SU-DHL-6 (cell line): ENCODE measurements around the gene VASN.

Experiments
- EZH2phosphoT487 ChIP-seq: fragments of 200-600 bp; sonication (generic), shearing (Covaris generic); conservative IDR thresholded peaks from 2 replicates; pipeline ENCODE4 v1.6.1; 2018; ENCODE audit warnings: mild to moderate bottlenecking, antibody characterized with exemption, low read length, moderate library complexity, mixed read lengths
- TF ChIP-seq, protein P1 (sequence below): fragments of 200-600 bp; sonication (generic); IDR thresholded peaks from one replicate; pipeline ENCODE4 v1.5.1; 2017; ENCODE audit warnings: antibody characterized with exemption, mild to moderate bottlenecking, low read length, moderate library complexity; ENCODE audit not compliant: insufficient read depth, poor library complexity, severe bottlenecking

DNA sequence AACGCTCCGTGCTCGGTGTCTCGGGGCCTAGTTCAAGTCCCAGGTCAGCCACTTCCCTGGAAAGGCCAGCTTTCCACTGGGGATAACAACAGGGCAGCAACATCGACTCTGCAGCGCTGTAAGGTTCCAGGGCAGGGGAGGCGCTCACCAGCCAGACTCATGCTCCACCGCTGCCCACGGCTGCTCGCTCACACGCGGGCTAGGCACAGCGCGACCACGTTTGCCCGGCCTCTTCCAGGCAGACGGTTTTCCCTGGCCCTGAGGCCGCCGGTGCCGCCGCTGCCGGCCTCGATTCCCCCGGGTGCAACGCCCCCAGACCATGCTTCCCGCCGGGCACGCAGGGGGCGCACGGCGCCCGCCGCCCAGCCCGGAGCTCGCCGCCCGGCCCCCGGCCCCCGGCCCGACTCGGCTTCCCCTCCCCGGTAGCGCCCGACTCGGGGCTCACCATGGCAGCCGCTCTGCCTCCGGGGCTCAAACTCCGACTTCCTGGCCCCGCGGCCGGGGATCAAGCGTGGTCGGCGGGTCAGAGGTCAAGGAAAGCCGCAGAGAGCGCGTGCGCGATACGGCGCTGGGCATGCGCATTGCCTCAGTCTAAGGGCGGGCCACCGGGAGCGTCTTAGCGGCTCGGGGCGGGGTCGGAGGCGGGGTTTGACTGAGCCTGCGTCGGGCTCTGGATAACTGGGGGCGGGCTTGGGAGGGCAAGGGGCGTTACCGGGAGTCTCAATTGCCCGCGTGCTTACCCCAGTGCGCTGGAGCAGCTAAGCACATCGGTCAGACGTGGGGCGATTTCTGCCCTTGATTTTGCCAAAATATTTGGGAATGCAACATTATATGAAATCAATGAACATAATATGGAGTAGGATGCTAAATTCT lies 20.6 kb upstream of the VASN start, which contains the start of gene PAM16:
- TF ChIP-seq, protein P1, sequence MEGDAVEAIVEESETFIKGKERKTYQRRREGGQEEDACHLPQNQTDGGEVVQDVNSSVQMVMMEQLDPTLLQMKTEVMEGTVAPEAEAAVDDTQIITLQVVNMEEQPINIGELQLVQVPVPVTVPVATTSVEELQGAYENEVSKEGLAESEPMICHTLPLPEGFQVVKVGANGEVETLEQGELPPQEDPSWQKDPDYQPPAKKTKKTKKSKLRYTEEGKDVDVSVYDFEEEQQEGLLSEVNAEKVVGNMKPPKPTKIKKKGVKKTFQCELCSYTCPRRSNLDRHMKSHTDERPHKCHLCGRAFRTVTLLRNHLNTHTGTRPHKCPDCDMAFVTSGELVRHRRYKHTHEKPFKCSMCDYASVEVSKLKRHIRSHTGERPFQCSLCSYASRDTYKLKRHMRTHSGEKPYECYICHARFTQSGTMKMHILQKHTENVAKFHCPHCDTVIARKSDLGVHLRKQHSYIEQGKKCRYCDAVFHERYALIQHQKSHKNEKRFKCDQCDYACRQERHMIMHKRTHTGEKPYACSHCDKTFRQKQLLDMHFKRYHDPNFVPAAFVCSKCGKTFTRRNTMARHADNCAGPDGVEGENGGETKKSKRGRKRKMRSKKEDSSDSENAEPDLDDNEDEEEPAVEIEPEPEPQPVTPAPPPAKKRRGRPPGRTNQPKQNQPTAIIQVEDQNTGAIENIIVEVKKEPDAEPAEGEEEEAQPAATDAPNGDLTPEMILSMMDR: no peak
- no peak for TF ChIP-seq EZH2phosphoT487
